GM12875 (cell line): ENCODE results near the gene RAP1GAP.

Source experiments
- H3K4me3 ChIP-seq: one replicate; pipeline ENCODE4 v1.5.1; 2011; ENCODE audit warnings: low read depth, low read length, control low read depth
- TF ChIP-seq, protein P1 (sequence below): IDR thresholded peaks from 2 replicates; pipeline ENCODE4 v1.5.1; 2011; ENCODE audit warnings: low read depth, mild to moderate bottlenecking, control low read depth, inconsistent platforms, low read length, moderate library complexity, borderline replicate concordance; ENCODE audit not compliant: insufficient read depth

RAP1GAP gene

DNA sequence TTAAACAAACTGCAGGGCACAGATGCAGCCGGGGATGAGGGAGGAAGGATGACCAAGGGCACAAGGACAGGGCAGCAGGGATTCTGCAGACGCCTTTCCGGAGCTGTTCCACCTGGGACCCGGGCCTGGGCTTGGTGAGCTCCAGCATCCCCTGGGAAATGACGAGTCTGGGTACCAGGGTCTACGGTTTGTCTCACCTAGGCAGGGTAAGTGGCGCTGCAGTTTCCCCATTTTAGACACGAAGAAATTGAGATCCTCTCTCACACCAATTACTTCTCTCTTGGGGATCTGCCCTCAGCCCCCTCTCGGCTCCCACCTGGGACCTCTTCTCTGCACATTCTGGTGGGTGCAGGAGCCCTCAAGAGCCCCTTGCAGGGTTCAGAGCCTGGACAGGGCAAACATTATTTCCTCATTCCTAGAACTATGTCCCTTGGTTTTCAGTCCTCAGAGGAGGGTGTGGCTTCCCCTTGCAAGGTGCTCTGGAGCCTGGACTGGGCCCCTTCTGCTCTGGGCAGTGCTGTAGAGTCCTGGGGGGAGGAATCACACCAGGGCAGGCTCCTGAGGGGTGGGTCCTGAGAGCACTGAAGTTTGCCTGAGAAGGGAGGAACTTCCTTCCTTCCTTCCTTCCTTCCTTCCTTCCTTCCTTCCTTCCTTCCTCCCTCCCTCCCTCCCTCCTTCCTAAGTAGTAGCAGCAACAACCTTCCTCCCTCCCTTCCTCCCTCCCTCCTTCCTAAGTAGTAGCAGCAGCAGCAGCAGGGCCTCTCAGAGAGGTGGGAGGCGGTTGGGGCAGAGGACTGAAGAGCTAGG lies 16.0 kb downstream of the RAP1GAP start:
- TF ChIP-seq, protein P1, sequence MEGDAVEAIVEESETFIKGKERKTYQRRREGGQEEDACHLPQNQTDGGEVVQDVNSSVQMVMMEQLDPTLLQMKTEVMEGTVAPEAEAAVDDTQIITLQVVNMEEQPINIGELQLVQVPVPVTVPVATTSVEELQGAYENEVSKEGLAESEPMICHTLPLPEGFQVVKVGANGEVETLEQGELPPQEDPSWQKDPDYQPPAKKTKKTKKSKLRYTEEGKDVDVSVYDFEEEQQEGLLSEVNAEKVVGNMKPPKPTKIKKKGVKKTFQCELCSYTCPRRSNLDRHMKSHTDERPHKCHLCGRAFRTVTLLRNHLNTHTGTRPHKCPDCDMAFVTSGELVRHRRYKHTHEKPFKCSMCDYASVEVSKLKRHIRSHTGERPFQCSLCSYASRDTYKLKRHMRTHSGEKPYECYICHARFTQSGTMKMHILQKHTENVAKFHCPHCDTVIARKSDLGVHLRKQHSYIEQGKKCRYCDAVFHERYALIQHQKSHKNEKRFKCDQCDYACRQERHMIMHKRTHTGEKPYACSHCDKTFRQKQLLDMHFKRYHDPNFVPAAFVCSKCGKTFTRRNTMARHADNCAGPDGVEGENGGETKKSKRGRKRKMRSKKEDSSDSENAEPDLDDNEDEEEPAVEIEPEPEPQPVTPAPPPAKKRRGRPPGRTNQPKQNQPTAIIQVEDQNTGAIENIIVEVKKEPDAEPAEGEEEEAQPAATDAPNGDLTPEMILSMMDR = no peak
- no peak overlapping the region for H3K4me3 ChIP-seq

DNA sequence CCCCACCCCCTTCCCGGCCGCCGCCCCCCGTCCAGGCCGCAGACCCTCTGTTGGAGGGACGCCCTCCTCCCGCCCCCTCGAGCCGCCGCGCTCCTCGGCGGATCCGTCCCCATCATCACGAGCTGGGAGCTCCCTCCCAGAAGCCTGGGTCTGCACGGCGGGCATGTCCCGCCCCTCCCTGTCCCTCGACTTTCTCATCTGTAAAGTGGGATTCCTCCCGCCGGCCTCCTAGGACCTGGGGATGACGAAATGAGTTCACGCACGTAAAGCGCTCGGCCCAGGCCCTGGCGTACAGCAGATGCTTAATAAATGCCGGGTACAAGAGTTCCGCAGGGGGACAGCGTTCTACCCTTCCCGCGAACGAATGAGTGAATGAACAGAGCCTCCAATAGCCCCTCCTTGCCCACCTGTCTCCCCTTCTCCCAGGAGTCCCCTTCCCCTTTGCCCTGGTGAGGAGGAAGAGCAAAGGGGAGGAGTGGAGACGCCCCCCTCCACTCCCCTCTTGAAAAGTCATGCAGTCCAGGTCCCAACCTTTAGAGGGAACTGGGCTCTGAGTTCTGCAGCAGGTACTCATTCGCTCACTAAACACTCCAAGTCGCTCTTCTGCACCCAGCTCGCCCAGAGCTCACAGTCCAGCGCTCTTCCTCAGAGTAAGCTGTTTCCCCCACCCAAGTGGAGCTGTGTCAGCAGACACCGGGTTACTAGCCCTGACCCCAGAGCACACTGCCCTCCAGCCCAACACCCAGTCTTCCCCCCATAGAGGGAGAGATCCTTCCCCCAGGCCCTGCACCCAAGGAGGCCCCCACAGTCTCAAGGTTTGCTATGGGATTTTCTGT lies 16.8 kb downstream of the RAP1GAP start:
- TF ChIP-seq, protein P1 = no peak
- no peak overlapping the region for H3K4me3 ChIP-seq

DNA sequence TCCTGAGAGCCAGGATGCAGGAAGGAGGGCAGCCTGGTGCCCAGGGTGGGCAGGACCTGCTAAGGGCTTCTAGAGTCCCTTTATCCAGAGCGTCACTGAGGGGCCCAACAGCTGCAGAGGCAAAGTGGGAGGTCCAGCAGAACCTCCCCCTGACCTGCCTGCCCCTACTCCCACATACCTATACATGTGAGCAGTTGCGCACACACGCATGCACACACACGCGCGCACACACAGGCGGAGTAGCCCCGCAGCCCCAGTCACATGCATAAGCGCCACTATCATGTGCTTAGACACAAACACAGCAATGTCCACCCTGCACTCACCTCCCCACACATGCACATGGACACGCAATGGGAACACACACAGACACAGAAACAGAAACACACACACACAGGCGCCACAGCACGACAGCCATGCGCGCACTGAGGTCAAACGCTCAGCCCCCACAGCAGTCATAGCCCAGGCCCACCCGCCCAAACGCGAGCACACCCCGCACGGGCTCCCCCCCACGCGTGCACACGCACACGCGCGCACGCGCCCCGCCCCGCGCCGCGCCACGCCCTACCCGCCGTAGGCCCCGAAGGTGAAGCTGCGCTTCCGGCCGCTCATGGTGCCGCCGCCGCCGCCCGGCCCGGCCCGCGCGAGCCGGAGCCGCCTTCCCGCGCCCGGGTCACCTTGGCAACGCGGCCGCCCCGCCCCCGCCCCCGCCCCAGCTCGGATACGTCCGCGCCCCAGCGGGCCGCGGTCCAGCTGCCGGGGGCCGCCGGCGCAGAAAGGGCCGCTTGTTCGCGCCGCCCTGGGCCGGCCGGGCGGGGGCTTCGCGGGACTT lies 17.7 kb downstream of the RAP1GAP start:
- TF ChIP-seq, protein P1 = no peak
- H3K4me3 ChIP-seq = no peak overlapping the region

DNA sequence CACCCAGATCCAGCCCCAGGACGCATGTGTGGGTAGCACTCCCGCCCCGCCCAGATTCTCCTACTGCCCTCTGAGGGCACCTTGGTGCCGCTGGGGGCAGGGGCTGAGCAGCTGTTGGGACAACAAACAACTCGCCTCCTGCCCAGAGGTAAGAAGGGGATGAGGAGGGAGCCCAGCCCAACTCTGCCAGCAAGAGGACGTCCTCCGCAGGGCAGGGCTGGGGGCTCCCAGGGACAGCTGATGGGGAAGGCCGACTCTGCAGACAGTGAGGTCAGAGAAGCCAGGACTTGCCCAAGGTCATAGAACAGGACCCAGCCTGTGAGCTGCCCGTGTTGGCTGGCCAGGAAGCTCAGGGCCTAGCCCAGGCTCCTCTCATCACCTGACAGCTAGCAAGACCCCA lies 18.8 kb downstream of the RAP1GAP start:
- TF ChIP-seq, protein P1 = no peak
- no peak overlapping the region for H3K4me3 ChIP-seq

DNA sequence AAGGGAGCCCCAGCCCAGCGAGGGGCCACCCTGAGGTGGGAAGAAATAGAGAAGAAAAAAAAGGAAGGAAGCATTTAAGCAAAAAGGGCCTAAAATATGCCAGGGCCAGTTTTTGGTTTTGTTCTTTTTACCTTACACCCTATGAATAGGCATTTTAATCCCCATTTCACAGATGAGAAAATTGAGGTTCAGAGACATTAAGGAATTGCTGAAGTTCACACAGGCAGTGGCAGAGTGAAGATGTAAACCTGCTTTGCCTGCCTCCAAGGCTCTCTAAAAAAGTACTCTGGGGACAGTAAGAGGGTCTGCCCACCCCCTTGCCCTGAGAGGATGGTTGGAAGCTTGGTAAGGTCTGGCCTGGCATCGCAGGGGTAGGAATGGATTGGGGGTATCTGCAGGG lies 19.8 kb downstream of the RAP1GAP start:
- H3K4me3 ChIP-seq = no peak overlapping the region
- TF ChIP-seq, protein P1 = no peak

DNA sequence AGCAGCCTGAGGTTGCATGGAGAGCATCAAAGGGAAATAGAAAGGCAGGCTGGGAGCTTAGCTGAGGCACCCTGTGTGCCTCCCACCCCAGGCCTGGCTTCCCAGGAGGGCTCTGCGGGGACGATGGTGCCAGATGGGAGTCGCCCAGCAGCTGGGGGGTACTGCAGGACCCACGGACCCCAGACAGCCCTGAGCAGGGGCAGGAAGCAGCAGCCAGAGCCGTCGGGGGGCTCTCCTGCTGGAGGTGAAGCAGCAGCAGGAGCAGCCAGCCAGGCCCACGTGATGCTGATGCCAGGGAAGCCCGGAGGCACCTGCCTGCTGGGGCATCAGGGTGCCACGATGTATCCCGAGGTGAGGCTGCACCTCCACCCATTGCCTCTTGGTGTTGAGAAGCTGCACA lies 20.4 kb downstream of the RAP1GAP start:
- H3K4me3 ChIP-seq = no peak overlapping the region
- TF ChIP-seq, protein P1 = no peak
